Measurements from ENCODE around the gene TMPO.
"Not testable (repeated sequence)": the region's sequence is repeated elsewhere in the genome, so short reads cannot be mapped to it uniquely, and the experiment has no call there.

The TMPO gene

DNA sequence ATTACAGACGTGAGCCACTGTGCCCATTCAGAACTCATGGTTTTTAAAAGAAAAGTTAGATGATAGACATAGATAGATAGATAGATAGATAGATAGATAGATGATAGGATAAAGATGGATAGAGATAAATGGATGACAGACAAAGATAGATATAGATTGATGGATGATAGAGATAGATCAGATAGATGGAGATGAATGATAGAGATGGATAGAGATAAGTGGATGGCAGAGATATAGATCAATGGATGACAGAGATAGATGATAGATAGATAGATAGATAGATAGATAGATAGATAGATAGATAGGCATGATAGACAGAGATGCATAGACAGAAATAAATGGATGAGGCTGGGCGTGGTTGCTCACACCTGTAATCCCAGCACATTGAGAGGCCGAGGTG is 64.4 kb downstream of the TMPO start:
- no peak for DNase-seq

DNA sequence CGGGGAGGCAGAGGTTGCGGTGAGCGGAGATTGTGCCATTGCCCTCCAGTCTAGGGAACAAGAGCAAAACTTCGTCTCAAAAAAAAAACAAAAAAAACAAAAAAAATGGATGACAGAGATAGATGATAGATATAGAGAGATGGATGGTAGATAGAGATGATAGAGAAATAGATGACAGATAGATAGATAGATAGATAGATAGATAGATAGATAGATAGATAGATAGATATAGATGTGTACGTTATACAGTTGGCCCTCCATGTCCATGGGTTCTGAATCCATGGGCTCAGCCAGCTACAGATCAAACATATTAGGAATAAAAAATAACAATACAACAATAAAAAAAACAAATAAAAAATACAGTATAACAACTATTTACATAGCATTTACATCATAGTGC is 65.3 kb downstream of the TMPO start:
- DNase-seq: no peak

DNA sequence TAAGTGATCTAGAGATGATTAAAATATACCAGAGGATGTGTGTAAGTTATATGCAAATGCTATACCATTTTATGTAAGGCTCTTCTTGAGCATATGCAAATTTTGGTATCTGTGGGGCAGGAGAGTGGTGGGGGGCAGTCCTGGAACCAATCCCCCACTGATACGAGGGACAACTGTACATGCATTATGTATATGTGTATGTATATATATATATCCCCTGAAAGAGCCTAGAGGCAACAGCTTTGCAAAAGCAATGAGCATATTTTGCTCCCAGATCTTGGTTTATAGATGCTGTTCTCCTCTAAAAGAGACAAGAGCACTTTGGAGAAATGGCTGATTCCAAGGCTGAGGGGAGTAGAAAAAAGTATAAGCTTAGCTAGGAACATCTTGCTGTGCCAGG is 65.7 kb downstream of the TMPO start:
- no peak for DNase-seq

DNA sequence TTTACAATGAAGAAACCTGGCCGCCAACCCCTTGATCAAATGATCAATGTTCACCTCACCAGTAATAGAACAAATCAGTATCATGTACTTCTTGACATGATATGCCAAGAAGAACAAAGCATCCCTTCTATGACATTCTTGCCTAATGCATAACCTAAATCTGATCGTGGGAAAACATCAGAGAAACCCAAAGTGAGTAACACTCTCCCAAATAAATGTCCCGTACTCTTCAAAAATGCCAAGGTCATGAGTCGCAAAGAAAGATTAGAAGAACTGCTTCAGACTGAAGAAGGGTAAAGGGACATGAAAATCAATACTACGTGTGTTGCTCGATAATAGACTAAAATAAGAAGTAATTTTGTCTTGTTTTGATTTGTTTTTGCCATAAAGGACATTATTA is 66.7 kb downstream of the TMPO start:
- no peak for DNase-seq

DNA sequence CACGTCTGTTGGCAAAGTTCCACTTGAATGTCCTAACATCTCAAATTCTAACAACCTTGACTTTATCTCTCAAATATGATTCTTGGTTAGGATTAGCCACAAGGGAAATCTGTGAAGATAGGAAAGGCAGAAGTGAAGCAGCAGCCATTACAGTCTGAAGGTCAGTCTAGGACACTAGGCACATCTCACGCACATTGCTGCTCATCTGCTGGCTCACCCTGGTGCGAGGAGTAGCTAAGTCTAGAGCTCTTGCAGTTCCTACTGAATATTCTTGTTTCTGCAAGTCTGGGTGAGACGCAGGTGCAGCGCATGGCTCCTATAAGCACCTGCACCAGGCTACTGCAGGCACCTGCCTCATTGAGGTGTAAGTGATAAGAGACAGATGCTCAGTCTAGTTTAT is 71.7 kb downstream of the TMPO start:
- DNase-seq: no peak

DNA sequence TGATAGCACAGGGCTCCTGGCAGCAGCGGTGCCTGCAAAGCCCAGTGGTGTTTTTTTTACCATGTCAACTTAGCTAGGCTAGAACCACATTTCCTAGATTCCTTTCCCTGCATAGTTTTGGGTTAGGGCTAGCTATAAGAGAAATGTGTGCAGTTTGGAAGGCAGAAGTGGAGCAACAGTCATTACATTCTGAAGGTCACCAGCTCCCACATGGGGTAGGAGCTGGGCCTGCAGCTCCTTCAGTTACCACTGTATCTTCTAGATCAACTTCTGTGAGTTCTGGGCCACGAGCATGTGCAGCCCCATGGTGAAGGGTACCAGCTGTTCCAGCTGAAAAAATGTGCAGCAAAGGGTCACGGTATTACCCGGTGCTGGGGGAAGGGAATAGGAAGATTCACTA is 75.8 kb downstream of the TMPO start:
- no peak for DNase-seq

DNA sequence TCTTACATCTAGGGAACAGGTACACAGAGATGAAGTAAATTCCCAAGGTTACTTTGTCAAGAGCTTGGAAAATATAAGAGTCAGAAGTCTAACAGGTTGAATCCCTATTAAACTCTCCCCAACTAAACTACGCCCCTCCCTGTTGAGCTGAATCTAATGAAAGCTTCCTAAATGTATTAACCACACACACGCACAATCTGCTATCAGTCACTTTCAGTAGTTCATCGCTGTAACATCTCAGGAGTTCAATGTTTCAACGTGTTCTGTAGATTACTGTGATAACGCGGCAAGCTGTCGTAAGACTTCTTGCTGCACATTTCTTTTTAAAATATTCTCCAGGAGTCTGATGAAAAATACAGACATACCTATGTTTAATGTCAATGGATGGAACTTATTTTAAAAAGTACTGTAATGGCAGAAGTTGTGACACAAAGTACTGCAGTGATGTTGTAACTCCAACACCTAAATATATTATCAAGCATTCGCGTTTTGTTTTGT is 77.5 kb downstream of the TMPO start:
- no peak for DNase-seq

DNA sequence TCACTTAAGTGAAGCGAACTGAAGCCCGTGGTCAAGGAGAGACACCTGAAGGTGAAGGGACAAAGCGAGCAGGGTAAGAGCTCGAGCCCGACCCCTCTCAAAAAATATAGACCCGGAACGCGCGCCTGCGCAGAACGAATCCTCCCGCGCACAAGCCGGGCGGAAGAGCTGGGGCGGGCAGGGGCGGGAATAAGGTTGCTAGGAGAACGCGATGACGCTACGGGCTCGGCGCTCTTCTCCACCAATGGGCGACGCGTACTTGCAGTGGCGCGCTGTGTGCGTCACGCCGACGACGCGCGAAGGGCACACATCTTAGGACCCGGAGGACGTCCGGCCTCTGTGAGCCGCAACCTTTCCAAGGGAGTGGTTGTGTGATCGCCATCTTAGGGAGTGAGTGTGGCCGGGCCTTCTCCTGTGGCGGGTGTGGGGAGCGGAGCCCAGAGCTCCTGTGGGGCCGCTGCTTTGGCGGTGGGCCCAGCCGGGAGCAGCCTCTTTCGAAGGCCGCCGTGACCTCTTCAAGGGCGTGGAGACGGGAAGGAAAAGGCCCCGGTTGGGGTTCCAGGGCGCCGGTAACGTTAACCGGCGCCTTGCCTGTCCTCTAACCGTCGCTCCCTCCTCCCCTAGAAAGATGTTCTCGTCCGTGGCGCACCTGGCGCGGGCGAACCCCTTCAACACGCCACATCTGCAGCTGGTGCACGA is 78.1 kb downstream of the TMPO start, which contains the start of gene SLC25A3:
Gene SLC25A3 (plus strand): TSS at position 336 of the 699 bp plus-strand sequence. CDS start 293 bp downstream, at position 629.
- peak; percentile 97 for DNase-seq

DNA sequence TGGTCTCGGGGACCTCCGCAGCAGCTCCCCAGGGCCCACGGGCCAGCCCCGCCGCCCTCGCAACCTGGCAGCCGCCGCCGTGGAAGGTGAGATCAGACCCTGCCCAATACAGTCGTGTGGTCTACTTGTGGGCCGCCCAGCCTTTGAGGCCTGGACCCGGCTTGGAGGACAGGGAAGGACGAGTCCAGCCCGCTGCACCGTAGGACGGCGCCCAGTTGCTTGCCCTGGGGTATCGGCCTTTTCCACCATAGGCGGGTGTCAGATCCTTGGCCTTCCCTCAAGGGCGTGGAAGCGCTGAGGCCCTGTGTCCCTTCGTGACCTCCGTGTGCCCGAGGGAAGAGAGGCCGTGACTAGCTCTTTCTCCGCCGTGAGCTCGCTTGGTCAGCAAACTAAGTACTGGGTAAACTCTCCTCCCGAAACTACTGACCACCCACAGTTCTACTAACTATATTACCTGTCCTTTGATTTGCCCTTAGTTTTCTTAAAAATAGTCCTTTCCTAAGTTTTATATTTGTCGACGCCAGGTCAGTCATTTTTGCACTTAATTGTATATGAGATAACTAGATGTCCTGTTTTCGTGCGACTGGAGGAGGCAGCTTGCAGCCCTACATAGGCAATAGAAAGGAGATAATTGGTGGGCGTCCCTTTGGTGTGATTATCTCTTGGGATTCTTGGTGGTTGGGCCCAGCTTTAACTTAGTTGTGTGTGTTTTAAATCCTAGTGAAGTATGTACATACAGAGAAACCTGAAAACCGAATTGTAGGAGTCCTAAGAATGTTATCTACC is 78.9 kb downstream of the TMPO start:
- no peak for DNase-seq

DNA sequence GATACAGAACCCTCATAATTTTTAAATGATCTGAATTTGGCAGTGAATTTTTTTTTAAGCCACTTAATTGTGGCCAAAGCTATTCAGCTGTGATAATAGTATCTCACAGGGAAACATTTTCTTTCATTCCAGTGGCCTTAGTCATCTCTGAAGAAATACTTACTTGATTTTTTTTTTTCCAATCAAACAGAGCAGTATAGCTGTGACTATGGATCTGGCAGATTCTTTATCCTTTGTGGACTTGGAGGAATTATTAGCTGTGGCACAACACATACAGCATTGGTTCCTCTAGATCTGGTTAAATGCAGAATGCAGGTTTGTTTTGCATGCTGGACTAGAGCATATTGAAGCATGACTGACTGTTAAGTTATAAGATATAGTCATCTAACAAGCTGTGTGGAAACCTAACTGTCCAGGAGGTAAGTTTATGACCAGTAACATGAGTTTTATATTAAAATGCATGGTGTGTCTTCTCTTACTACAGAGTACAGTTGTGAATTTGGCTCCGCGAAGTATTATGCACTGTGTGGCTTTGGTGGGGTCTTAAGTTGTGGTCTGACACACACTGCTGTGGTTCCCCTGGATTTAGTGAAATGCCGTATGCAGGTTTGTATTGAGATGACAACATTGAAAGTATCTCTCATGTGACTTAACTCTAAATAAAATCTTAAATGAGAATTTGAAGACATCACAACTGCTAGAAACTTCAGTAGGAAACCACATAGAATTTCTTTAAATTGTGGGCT is 80.0 kb downstream of the TMPO start:
- DNase-seq: no peak

DNA sequence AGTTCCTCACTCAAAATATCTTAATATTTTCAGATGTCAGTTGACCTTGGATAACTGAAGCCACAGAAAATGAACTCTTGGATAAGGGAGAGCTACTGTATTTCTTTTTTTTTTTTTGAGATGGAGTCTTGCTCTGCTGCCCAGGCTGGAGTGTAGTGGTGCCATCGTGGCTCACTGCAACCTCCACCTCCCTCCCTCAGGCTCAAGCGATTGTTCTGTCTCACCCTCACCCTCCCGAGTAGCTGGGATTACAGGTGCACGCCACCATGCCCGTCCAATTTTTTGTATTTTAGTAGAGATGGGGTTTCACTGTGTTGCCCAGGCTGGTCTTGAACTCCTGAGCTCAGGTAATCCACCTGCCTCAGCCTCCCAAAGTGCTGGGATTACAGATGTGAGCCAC is 81.9 kb downstream of the TMPO start:
- DNase-seq: not testable (repeated sequence)

Measured in KG1 (cell line).